PC-9 (cell line): ENCODE results near the gene FMNL1.

Source experiments
- CTCF ChIP-seq: fragments of 200-600 bp; sonication (generic); conservative IDR thresholded peaks from 2 replicates; pipeline ENCODE4 v1.6.1; 2017; ENCODE audit warnings: mixed run types, antibody characterized with exemption, mild to moderate bottlenecking, moderate library complexity
- EZH2 ChIP-seq: fragments of 200-600 bp; sonication (generic); IDR thresholded peaks from 2 replicates; pipeline ENCODE4 v1.8.0; 2017; ENCODE audit warnings: antibody characterized with exemption, low read depth

GRCh38 chr17:45172541-45173286 lies 49.0 kb upstream of the FMNL1 start:
- TF ChIP-seq CTCF = no peak; the same call in 1 of the 2 replicates
- no peak for TF ChIP-seq EZH2
